T-helper 9 cell (primary cell): ENCODE data around the gene CAPN10.

Experiments
- DNase-seq: peaks from one replicate; pipeline ENCODE4 v3.0.0-alpha.2; 2020

CAPN10 gene

GRCh38 chr2:240563951-240564560 lies 22.5 kb upstream of the CAPN10 start:
- no peak for DNase-seq

- DNase-seq, result no peak
These were observed 21.8 kb upstream of the CAPN10 start for GRCh38 chr2:240564561-240565332.

- DNase-seq, result peak; percentile 83
These were observed 21.0 kb upstream of the CAPN10 start for GRCh38 chr2:240565333-240566202.

GRCh38 chr2:240566203-240567136 lies 20.1 kb upstream of the CAPN10 start:
- peak; percentile 91 for DNase-seq

- DNase-seq, result peak; percentile 45
These were observed 19.2 kb upstream of the CAPN10 start for GRCh38 chr2:240567137-240567871.

- peak; percentile 52 for DNase-seq
These were observed 18.5 kb upstream of the CAPN10 start, which contains the start of gene RNPEPL1 for GRCh38 chr2:240567872-240568677. Gene RNPEPL1 (plus strand): TSS chr2:240568484. CDS start chr2:240568587, 103 bp downstream.

GRCh38 chr2:240568678-240569522 lies 17.6 kb upstream of the CAPN10 start:
- peak; percentile 50 for DNase-seq

GRCh38 chr2:240569523-240569997 lies 17.0 kb upstream of the CAPN10 start:
- no peak for DNase-seq

GRCh38 chr2:240569998-240570530 lies 16.5 kb upstream of the CAPN10 start:
- no peak for DNase-seq

- DNase-seq, result no peak
These were observed 15.8 kb upstream of the CAPN10 start for GRCh38 chr2:240570531-240571313.

GRCh38 chr2:240571314-240571973 lies 15.1 kb upstream of the CAPN10 start:
- no peak for DNase-seq

- no peak for DNase-seq
These were observed 14.1 kb upstream of the CAPN10 start for GRCh38 chr2:240572141-240573031.

GRCh38 chr2:240573071-240573515 lies 13.4 kb upstream of the CAPN10 start:
- no peak for DNase-seq

GRCh38 chr2:240573516-240574385 lies 12.8 kb upstream of the CAPN10 start:
- no peak for DNase-seq

GRCh38 chr2:240574386-240575100 lies 12.0 kb upstream of the CAPN10 start:
- no peak for DNase-seq
